GM12878 (cell line): ENCODE data around the gene FAM117B. TPM values are rescaled to one million over a fixed set of nuclear protein-coding genes. Genes with fewer than 3 reads are reported as not detected.

Experiments
- ATAC-seq: fragments of 200-7000 bp; cut with Tn5 transposase; 3 replicates; pipeline ENCODE4 v1.9.1; 2020; ENCODE audit warnings: mild to moderate bottlenecking, moderate library complexity
- BruUV-seq: library from RNA; stranded (reverse); fragments of 400-500 nt; replicated peaks from 2 replicates; lab custom pipeline; 2021; lab: Mats Ljungman, UMichigan
- CTCF ChIA-PET: fragments of 300-600 bp; sonication (Branson Sonifier 250); formaldehyde crosslinking; extraction: SDS; loops from one replicate; lab custom pipeline; 2021; ENCODE audit warnings: inconsistent platforms; lab: Yijun Ruan, JAX
- POLR2A ChIA-PET: fragments of 350-600 bp; formaldehyde crosslinking; extraction: SDS; loops from one replicate; lab custom pipeline; 2021; ENCODE audit warnings: inconsistent platforms; lab: Charles Lee
- RAD21 ChIA-PET: fragments of 300-600 bp; sonication (Branson Sonifier 250); formaldehyde crosslinking; loops from one replicate; lab custom pipeline; 2023; ENCODE audit warnings: antibody characterized with exemption; ENCODE audit not compliant: unreplicated experiment; lab: Charles Lee
- SMC1A ChIA-PET: fragments of 300-600 bp; sonication (Branson Sonifier 250); formaldehyde crosslinking; loops from one replicate; lab custom pipeline; 2023; ENCODE audit not compliant: unreplicated experiment, uncharacterized antibody; lab: Charles Lee
- DNase-seq: peaks from one replicate; pipeline ENCODE4 v3.0.0-alpha.2; 2011; ENCODE audit warnings: low read depth, low spot score
- FAIRE-seq: peaks from 3 replicates; lab custom pipeline; 2011; peaks lifted over from hg19 to GRCh38; lab: Jason Lieb, UNC
- H2AFZ ChIP-seq: 2 replicates; pipeline ENCODE4 v1.6.0; 2011; ENCODE audit warnings: low read depth, low read length, control low read depth; ENCODE audit not compliant: control insufficient read depth
- H3K27ac ChIP-seq: 2 replicates; pipeline ENCODE4 v1.5.1; 2011; ENCODE audit warnings: control low read depth; ENCODE audit not compliant: control insufficient read depth, insufficient read depth
- H3K27me3 ChIP-seq, 2 experiments: replicated peaks in 1 of 2; 2 replicates each; pipeline versions ENCODE4 v1.6.0 to v1.6.1; 2011; ENCODE audit warnings: low read length in 1 of 2; ENCODE audit not compliant: control insufficient read depth in 2 of 2, insufficient read depth in 2 of 2
- H3K36me3 ChIP-seq, 2 experiments: 2 replicates each; pipeline ENCODE4 v1.5.1; 2011; ENCODE audit warnings: low read length in 1 of 2; ENCODE audit not compliant: control insufficient read depth in 2 of 2, insufficient read depth in 2 of 2
- H3K4me1 ChIP-seq: 2 replicates; pipeline ENCODE4 v1.6.1; 2011; ENCODE audit warnings: mild to moderate bottlenecking, low read length, moderate library complexity, mixed read lengths; ENCODE audit not compliant: control insufficient read depth, insufficient read depth
- H3K4me2 ChIP-seq: 2 replicates; pipeline ENCODE4 v1.6.0; 2011; ENCODE audit warnings: control low read depth; ENCODE audit not compliant: control insufficient read depth, insufficient read depth
- H3K4me3 ChIP-seq: fragments of 200-600 bp; sonication (generic); 2 replicates; pipeline ENCODE4 v1.5.1; 2016
- H3K79me2 ChIP-seq: 2 replicates; pipeline ENCODE4 v1.6.0; 2011; ENCODE audit warnings: low read length; ENCODE audit not compliant: control insufficient read depth, insufficient read depth
- H3K9ac ChIP-seq: 2 replicates; pipeline ENCODE4 v1.8.0; 2011; ENCODE audit warnings: low read length, control low read depth, mixed read lengths; ENCODE audit not compliant: control insufficient read depth, insufficient read depth
- H3K9me3 ChIP-seq: replicated peaks from 3 replicates; pipeline ENCODE4 v1.5.1; 2011; ENCODE audit warnings: mild to moderate bottlenecking, low read length; ENCODE audit not compliant: control insufficient read depth, insufficient read depth
- H4K20me1 ChIP-seq: 2 replicates; pipeline ENCODE4 v1.6.0; 2011; ENCODE audit not compliant: control insufficient read depth, insufficient read depth
- ATF2 ChIP-seq: IDR thresholded peaks from 2 replicates; pipeline ENCODE4 v1.6.1; 2012; ENCODE audit warnings: low read length, inconsistent platforms
- CREB1 ChIP-seq: IDR thresholded peaks from 2 replicates; pipeline ENCODE4 v1.6.1; 2012; ENCODE audit warnings: low read depth, mild to moderate bottlenecking, inconsistent platforms
- E4F1 ChIP-seq: fragments of 450-650 bp; IDR thresholded peaks from 2 replicates; pipeline ENCODE4 v1.6.1; 2018; ENCODE audit warnings: borderline replicate concordance, mild to moderate bottlenecking; ENCODE audit not compliant: partially characterized antibody
- NFXL1 ChIP-seq: fragments of 450-650 bp; IDR thresholded peaks from 2 replicates; pipeline ENCODE4 v1.6.1; 2017; ENCODE audit warnings: antibody characterized with exemption, mild to moderate bottlenecking, borderline replicate concordance
- SIN3A ChIP-seq: IDR thresholded peaks from 2 replicates; pipeline ENCODE4 v1.6.1; 2012; ENCODE audit warnings: low read depth, low read length, improper control_type of control experiment
- TBL1XR1 ChIP-seq: IDR thresholded peaks from 2 replicates; pipeline ENCODE4 v1.6.1; 2012; ENCODE audit warnings: low read depth, low read length, improper control_type of control experiment
- WGBS: methylation state at CpG from one replicate; pipeline ENCODE4 v1.1.6; 2016; ENCODE audit warnings: low lambda C conversion rate; ENCODE audit not compliant: insufficient replicate concordance, insufficient coverage; ENCODE audit errors: missing lambda C conversion rate; 5-methylcytosine and 5-hydroxymethylcytosine counted together
- in situ Hi-C: fragments of 300-500 bp; cut with MboI; formaldehyde crosslinking; loops from 9 replicates; pipeline ENCODE4 v1.14.3; 2018; ENCODE audit warnings: mixed read lengths
- intact Hi-C: fragments of 100-400 bp; cut with micrococcal nuclease; formaldehyde crosslinking; loops from one replicate; pipeline ENCODE4 v1.14.2; 2022; ENCODE audit not compliant: unreplicated experiment
- polyA plus RNA-seq, 11 experiments: library from polyadenylated mRNA; depleted of rRNA in 4 of 11; unstranded in 6 of 11; stranded (reverse) in 5 of 11; fragments of >200 nt; fragmentation: Nextera tagmentation in 4 of 11; fragmentation: Illumina TruSeq in 1 of 11; extraction: Ambion mirVana in 4 of 11; extraction: Trizol in 1 of 11; gene quantifications; 1 replicate in 1 of 11; 2 replicates in 10 of 11; pipeline versions ENCODE4 v1.2.1 to v1.2.3, GENCODE V29; 2011 to 2016; ENCODE audit warnings: inconsistent platforms in 2 of 11, missing spikeins in 2 of 11, low read depth in 1 of 11
- total RNA-seq, 4 experiments: library from RNA; depleted of rRNA in 3 of 4; stranded (reverse); fragments of >200 nt in 3 of 4; fragmentation: Illumina TruSeq in 1 of 4; extraction: Trizol in 1 of 4; gene quantifications; 2 replicates each; pipeline versions ENCODE4 v1.2.1 to v1.2.3, GENCODE V29; 2013 to 2021

Gene FAM117B
- total and polyA plus RNA-seq, 10 of the 15 experiments (the other 5 are each of a cell fraction or from before 2014, with no cell fraction given) = 1.6 to 7.6 (median 4.2) TPM

DNA sequence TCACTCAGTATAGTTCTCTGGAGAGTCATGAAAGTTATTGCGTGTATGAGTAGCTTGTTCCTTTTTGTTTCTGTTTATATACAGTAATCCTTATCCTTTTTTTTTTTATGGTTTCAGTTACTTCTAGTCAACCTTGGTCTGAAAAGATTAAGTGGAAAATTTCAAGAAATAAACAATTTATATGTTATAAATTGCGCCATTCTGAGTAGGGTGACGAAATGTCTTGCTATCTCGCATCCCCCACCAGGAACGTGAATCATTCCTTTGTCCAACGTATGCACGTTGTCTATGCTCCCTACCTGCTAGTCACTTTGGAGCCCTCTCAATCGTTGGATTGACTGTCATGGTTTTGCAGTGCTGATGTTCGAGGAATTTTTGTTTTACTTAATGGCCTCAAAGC is 60.4 kb downstream of the FAM117B start:
- no peaks in the 10 kb centered on the region for H3K4me1 ChIP-seq
- POLR2A ChIA-PET = no interaction called here
- H3K4me2 ChIP-seq = no peak overlapping the region
- H4K20me1 ChIP-seq = no peaks in the 10 kb centered on the region
- RAD21 ChIA-PET = no interaction called here
- H3K27ac ChIP-seq = no peak overlapping the region
- DNase-seq = no peak
- in situ Hi-C loops (no loop called here), intact Hi-C loops (no loop called here)
- SMC1A ChIA-PET = interaction anchor here (1.5 kb wide), 1 partner anchor 106 kb away, joined by 4 read pairs; no protein-coding TSS in a partner anchor
- 82% methylated on average over 9 of the region's 9 CpGs for WGBS
- no peaks in the 10 kb centered on the region for H3K27me3 ChIP-seq
- H3K4me3 ChIP-seq = no peak overlapping the region
- H3K9ac ChIP-seq = no peak overlapping the region
- FAIRE-seq = no peak
- no peak for ATAC-seq
- no peaks in the 10 kb centered on the region; a peak in 1 of 4 replicates for H3K36me3 ChIP-seq
- BruUV-seq = no TSS peak
- H2AFZ ChIP-seq = no peak overlapping the region
- CTCF ChIA-PET = no interaction called here
- no peaks in the 10 kb centered on the region for H3K79me2 ChIP-seq
- H3K9me3 ChIP-seq = no peaks in the 10 kb centered on the region
- TF ChIP-seq E4F1 (no peak), CREB1 (no peak), NFXL1 (no peak), ATF2 (no peak), TBL1XR1 (no peak), SIN3A (no peak)
